H9 (cell line): ENCODE measurements around the gene STK24. TPM values are rescaled to one million over a fixed set of nuclear protein-coding genes. Genes with fewer than 3 reads are reported as not detected.

ENCODE experiments used
- DNase-seq: peaks from one replicate; pipeline ENCODE4 v3.0.0-alpha.2; 2017
- H2AFZ ChIP-seq: one replicate; pipeline ENCODE4 v1.6.1; 2013; ENCODE audit warnings: mild to moderate bottlenecking, low read length, control low read depth, moderate library complexity
- H2AK5ac ChIP-seq: 2 replicates; pipeline ENCODE4 v1.6.1; 2013; ENCODE audit warnings: low read length, control low read depth, mixed read lengths; ENCODE audit not compliant: insufficient read length
- H2BK120ac ChIP-seq: one replicate; pipeline ENCODE4 v1.6.1; 2013; ENCODE audit warnings: low read depth, mild to moderate bottlenecking, low read length, control low read depth, inconsistent platforms; ENCODE audit not compliant: poor library complexity, severe bottlenecking
- H2BK12ac ChIP-seq: 2 replicates; pipeline ENCODE4 v1.6.1; 2013; ENCODE audit warnings: low read length, control low read depth, mixed read lengths, low read depth; ENCODE audit not compliant: insufficient read length
- H2BK15ac ChIP-seq: 2 replicates; pipeline ENCODE4 v1.6.1; 2013; ENCODE audit warnings: low read depth, low read length, control low read depth
- H2BK20ac ChIP-seq: one replicate; pipeline ENCODE4 v1.6.1; 2013; ENCODE audit warnings: low read depth, mild to moderate bottlenecking, low read length, control low read depth, inconsistent platforms; ENCODE audit not compliant: poor library complexity, severe bottlenecking
- H2BK5ac ChIP-seq: 2 replicates; pipeline ENCODE4 v1.6.1; 2013; ENCODE audit warnings: low read length, control low read depth, mixed read lengths; ENCODE audit not compliant: insufficient read length
- H3K14ac ChIP-seq: 2 replicates; pipeline ENCODE4 v1.6.1; 2013; ENCODE audit warnings: low read length, control low read depth; ENCODE audit not compliant: insufficient read depth
- H3K18ac ChIP-seq: 2 replicates; pipeline ENCODE4 v1.6.1; 2013; ENCODE audit warnings: low read depth, mild to moderate bottlenecking, mixed read lengths, low read length, control low read depth; ENCODE audit not compliant: insufficient read length
- H3K23ac ChIP-seq: 2 replicates; pipeline ENCODE4 v1.6.1; 2013; ENCODE audit warnings: low read length, control low read depth, mixed read lengths, low read depth; ENCODE audit not compliant: insufficient read length
- H3K23me2 ChIP-seq: 2 replicates; pipeline ENCODE4 v1.6.1; 2013; ENCODE audit warnings: low read depth, mild to moderate bottlenecking, mixed read lengths, low read length, control low read depth; ENCODE audit not compliant: insufficient read length, poor library complexity, severe bottlenecking
- H3K27ac ChIP-seq: 2 replicates; pipeline ENCODE4 v1.5.1; 2013; ENCODE audit warnings: low read length, control low read depth, mixed read lengths, low read depth; ENCODE audit not compliant: insufficient read length
- H3K27me3 ChIP-seq: 2 replicates; pipeline ENCODE4 v1.6.1; 2013; ENCODE audit warnings: low read length, control low read depth, inconsistent platforms; ENCODE audit not compliant: insufficient read depth
- H3K4ac ChIP-seq: 2 replicates; pipeline ENCODE4 v1.6.1; 2013; ENCODE audit warnings: low read depth, mild to moderate bottlenecking, control low read depth, inconsistent platforms, low read length, moderate library complexity
- H3K4me1 ChIP-seq: 2 replicates; pipeline ENCODE4 v1.6.1; 2013; ENCODE audit warnings: low read length, control low read depth, inconsistent platforms; ENCODE audit not compliant: insufficient read depth
- H3K4me2 ChIP-seq: 2 replicates; pipeline ENCODE4 v1.6.1; 2013; ENCODE audit warnings: low read length, control low read depth, mixed read lengths; ENCODE audit not compliant: insufficient read length, insufficient read depth
- H3K56ac ChIP-seq: 2 replicates; pipeline ENCODE4 v1.6.1; 2013; ENCODE audit warnings: low read depth, mild to moderate bottlenecking, mixed read lengths, low read length, control low read depth; ENCODE audit not compliant: insufficient read length
- H3K79me1 ChIP-seq: 2 replicates; pipeline ENCODE4 v1.6.1; 2013; ENCODE audit warnings: low read depth, mild to moderate bottlenecking, moderate library complexity, low read length, control low read depth, inconsistent platforms; ENCODE audit not compliant: insufficient read depth, poor library complexity, severe bottlenecking
- H3K79me2 ChIP-seq: 2 replicates; pipeline ENCODE4 v1.6.1; 2013; ENCODE audit warnings: low read length, control low read depth, inconsistent platforms; ENCODE audit not compliant: insufficient read depth
- H3K9ac ChIP-seq: 2 replicates; pipeline ENCODE4 v1.6.1; 2013; ENCODE audit warnings: low read length, control low read depth, mixed read lengths; ENCODE audit not compliant: insufficient read length; ENCODE audit errors: extremely low read depth
- H3K9me3 ChIP-seq: one replicate; pipeline ENCODE4 v1.6.1; 2013; ENCODE audit warnings: low read depth, low read length, inconsistent platforms; ENCODE audit not compliant: control insufficient read depth
- H3T11ph ChIP-seq: one replicate; pipeline ENCODE4 v1.6.1; 2013; ENCODE audit warnings: mild to moderate bottlenecking, low read length, control low read depth, inconsistent platforms
- H4K20me1 ChIP-seq: one replicate; pipeline ENCODE4 v1.6.1; 2013; ENCODE audit not compliant: control insufficient read depth, insufficient read length, insufficient read depth
- H4K5ac ChIP-seq: 2 replicates; pipeline ENCODE4 v1.6.1; 2013; ENCODE audit warnings: low read depth, mild to moderate bottlenecking, mixed read lengths, low read length, control low read depth; ENCODE audit not compliant: insufficient read length
- H4K8ac ChIP-seq: replicated peaks from 2 replicates; pipeline ENCODE4 v1.6.1; 2013; ENCODE audit warnings: low read length, control low read depth, mixed read lengths, low read depth; ENCODE audit not compliant: insufficient read length
- H4K91ac ChIP-seq: 2 replicates; pipeline ENCODE4 v1.6.1; 2013; ENCODE audit warnings: low read depth, mild to moderate bottlenecking, moderate library complexity, mixed read lengths, low read length, control low read depth; ENCODE audit not compliant: insufficient read length
- H3K27ac Mint-ChIP-seq, 3 experiments: 2 replicates in 2 of 3; 3 replicates in 1 of 3; pipeline ENCODE4 v1.8.0; 2020 to 2021; ENCODE audit warnings: mixed read lengths in 3 of 3, mild to moderate bottlenecking in 1 of 3, moderate library complexity in 1 of 3
- H3K27me3 Mint-ChIP-seq: 2 replicates; pipeline ENCODE4 v1.8.0; 2021; ENCODE audit warnings: low read depth, mild to moderate bottlenecking, moderate library complexity, mixed read lengths
- H3K36me3 Mint-ChIP-seq, 3 experiments: 2 replicates in 2 of 3; 3 replicates in 1 of 3; pipeline ENCODE4 v1.8.0; 2020 to 2021; ENCODE audit warnings: low read depth in 3 of 3, mixed read lengths in 3 of 3; ENCODE audit not compliant: insufficient read depth in 1 of 3
- H3K4me1 Mint-ChIP-seq, 2 experiments: 2 replicates each; pipeline ENCODE4 v1.8.0; 2020; ENCODE audit warnings: mixed read lengths in 2 of 2
- H3K4me3 Mint-ChIP-seq, 2 experiments: 2 replicates in 1 of 2; 3 replicates in 1 of 2; pipeline ENCODE4 v1.8.0; 2020 to 2021; ENCODE audit warnings: mild to moderate bottlenecking in 2 of 2, mixed read lengths in 2 of 2, moderate library complexity in 1 of 2
- H3K9me3 Mint-ChIP-seq, 2 experiments: 2 replicates in 1 of 2; 3 replicates in 1 of 2; pipeline ENCODE4 v1.8.0; 2020; ENCODE audit warnings: mild to moderate bottlenecking in 2 of 2, mixed read lengths in 2 of 2, moderate library complexity in 1 of 2
- CTCF ChIP-seq: fragments of 200-600 bp; sonication (generic); conservative IDR thresholded peaks from 3 replicates; pipeline ENCODE4 v1.8.0; 2021; ENCODE audit warnings: antibody characterized with exemption, mild to moderate bottlenecking
- WGBS: extraction: QIAGEN DNeasy Blood & Tissue Kit; methylation state at CpG from one replicate; pipeline ENCODE4 v1.1.7; 2013; ENCODE audit warnings: missing lambda C conversion rate, low lambda C conversion rate, mixed read lengths; ENCODE audit not compliant: insufficient read length; ENCODE audit errors: extremely low coverage; 5-methylcytosine and 5-hydroxymethylcytosine counted together
- total RNA-seq: library from RNA; stranded (reverse); gene quantifications from 2 replicates; pipeline ENCODE4 v1.2.1, GENCODE V29; 2021

Gene STK24
- total RNA-seq, 1 experiment from 2014 or later = 134 TPM

DNA sequence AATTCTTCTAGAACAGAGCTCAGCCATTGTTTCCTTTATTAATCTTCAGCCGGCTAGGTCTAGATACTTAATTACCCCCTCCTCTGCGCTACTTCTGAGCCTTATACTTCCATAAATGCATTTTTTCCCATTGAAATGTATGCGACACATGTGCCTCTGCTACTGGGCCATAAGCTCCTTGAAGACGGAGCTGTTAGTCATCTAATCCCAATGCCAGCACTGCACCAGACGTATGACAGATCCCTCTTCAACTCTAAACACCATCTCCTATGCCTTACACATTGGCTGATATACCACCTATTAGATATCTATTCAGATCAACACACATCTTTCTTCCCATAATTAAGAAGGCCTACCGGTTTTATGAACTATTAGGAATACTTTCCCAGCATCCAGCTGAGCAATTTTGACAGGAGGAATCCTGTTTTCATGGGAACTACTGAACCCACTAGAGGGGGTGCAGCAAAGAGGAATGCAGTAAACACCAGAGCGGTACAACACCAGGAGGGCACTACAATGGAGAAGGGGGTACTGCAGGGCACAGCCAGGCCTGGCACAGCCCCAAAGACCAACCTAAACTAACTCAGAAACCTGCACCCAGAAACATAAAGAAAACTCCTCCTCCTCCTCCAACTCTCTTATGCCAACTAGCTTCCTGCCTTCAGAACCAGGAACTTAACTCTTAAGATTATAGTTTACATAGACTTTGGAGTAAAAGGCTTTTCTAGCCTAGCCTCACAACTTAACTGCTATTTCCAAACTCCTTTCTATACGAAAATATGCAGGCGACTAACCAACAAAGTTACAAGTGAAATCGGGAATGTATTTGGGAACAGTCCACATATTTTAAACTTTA, 18.7 kb downstream of the STK24 start:
- no peaks in the 10 kb centered on the region for H3K23me2 ChIP-seq
- H2BK12ac ChIP-seq = no peak overlapping the region
- no peak overlapping the region for H3K56ac ChIP-seq
- H2BK120ac ChIP-seq = no peak overlapping the region
- no peak overlapping the region for H3K4ac ChIP-seq
- no peak overlapping the region for H3K14ac ChIP-seq
- H3K27me3 ChIP-seq = no peaks in the 10 kb centered on the region
- peaks cover 7% of the 10 kb centered on the region for H3K4me1 ChIP-seq
- TF ChIP-seq CTCF = no peak
- H3K4me2 ChIP-seq = no peak overlapping the region
- no peak overlapping the region for H4K8ac ChIP-seq
- H2AK5ac ChIP-seq = no peak overlapping the region
- H3K79me2 ChIP-seq = peaks cover 56% of the 10 kb centered on the region; the same call in 1 of the 2 replicates
- no peak overlapping the region for H3K9ac ChIP-seq
- H3K4me3 Mint-ChIP-seq = no peak overlapping the region
- no peaks in the 10 kb centered on the region for H3K79me1 ChIP-seq
- peaks cover 7 to 21% (median 12%) of the 10 kb centered on the region in 3 experiments; a peak in 6 of 7 replicates for H3K36me3 Mint-ChIP-seq
- H3K23ac ChIP-seq = no peak overlapping the region
- no peak overlapping the region for H3K18ac ChIP-seq
- no peaks in the 10 kb centered on the region for H3K9me3 ChIP-seq
- no peak overlapping the region for H2BK15ac ChIP-seq
- H3K27me3 Mint-ChIP-seq = no peaks in the 10 kb centered on the region
- no peak for DNase-seq
- no peak overlapping the region for H2BK20ac ChIP-seq
- H4K20me1 ChIP-seq = no peaks in the 10 kb centered on the region
- no peak overlapping the region for H4K5ac ChIP-seq
- H3K27ac Mint-ChIP-seq = no peak overlapping the region; a peak in 1 of 7 replicates
- peaks cover 0 to 3% of the 10 kb centered on the region in 2 experiments; a peak in 1 of 5 replicates for H3K9me3 Mint-ChIP-seq
- no peak overlapping the region for H2AFZ ChIP-seq
- H3K4me1 Mint-ChIP-seq = peaks cover 69 to 71% of the 10 kb centered on the region in 2 experiments
- H2BK5ac ChIP-seq = no peak overlapping the region
- H4K91ac ChIP-seq = no peak overlapping the region
- H3T11ph ChIP-seq = no peak overlapping the region
- no CpG with 5 or more reads among the region's 10 CpGs for WGBS
- no peak overlapping the region for H3K27ac ChIP-seq
